ENCODE results near the gene TXNIP.
A peak's percentile ranks its signal among the peaks of the same experiment; 100 is the strongest.

Gene TXNIP

GRCh38 chr1:145992958-145993617, 3.3 kb downstream of the TXNIP start:
- DNase-seq (ENCODE audit: low read depth) = no peak
- Histone ChIP-seq H3K9me3 (ENCODE audit: control insufficient read depth, low read length) (no peaks in the 10 kb centered on the region), H3K4me3 (ENCODE audit: low read length) (peak overlapping the region; percentile 89), H3K27me3 (replicated peaks; ENCODE audit: control insufficient read depth, insufficient read depth, low read length) (no peaks in the 10 kb centered on the region), H3K9ac (ENCODE audit: low read length) (peak overlapping the region; percentile 95), H3K4me1 (ENCODE audit: control insufficient read depth, insufficient read depth, low read length) (peaks cover 44% of the 10 kb centered on the region), H3K36me3 (ENCODE audit: control insufficient read depth, insufficient read depth, low read length, severe bottlenecking) (peaks cover 35% of the 10 kb centered on the region)

- Histone ChIP-seq H3K4me1 (ENCODE audit: control insufficient read depth, insufficient read depth, low read length) (peaks cover 38% of the 10 kb centered on the region), H3K36me3 (ENCODE audit: control insufficient read depth, insufficient read depth, low read length, severe bottlenecking) (peaks cover 35% of the 10 kb centered on the region), H3K27me3 (replicated peaks; ENCODE audit: control insufficient read depth, insufficient read depth, low read length) (no peaks in the 10 kb centered on the region), H3K9ac (ENCODE audit: low read length) (peak overlapping the region; percentile 95), H3K4me3 (ENCODE audit: low read length) (peak overlapping the region; percentile 89), H3K9me3 (ENCODE audit: control insufficient read depth, low read length) (no peaks in the 10 kb centered on the region)
- DNase-seq (ENCODE audit: low read depth) = no peak
Measured at GRCh38 chr1:145992502-145992936, 3.9 kb downstream of the TXNIP start.

- Histone ChIP-seq H3K4me3 (ENCODE audit: low read length) (peak overlapping the region; percentile 89), H3K4me1 (ENCODE audit: control insufficient read depth, insufficient read depth, low read length) (peaks cover 33% of the 10 kb centered on the region), H3K36me3 (ENCODE audit: control insufficient read depth, insufficient read depth, low read length, severe bottlenecking) (peaks cover 35% of the 10 kb centered on the region), H3K9ac (ENCODE audit: low read length) (peak overlapping the region; percentile 95), H3K9me3 (ENCODE audit: control insufficient read depth, low read length) (no peaks in the 10 kb centered on the region), H3K27me3 (replicated peaks; ENCODE audit: control insufficient read depth, insufficient read depth, low read length) (no peaks in the 10 kb centered on the region)
- DNase-seq (ENCODE audit: low read depth) = peak; percentile 56
Measured at GRCh38 chr1:145991735-145992412, 4.5 kb downstream of the TXNIP start.

- H3K9ac ChIP-seq (ENCODE audit: low read length) = peak overlapping the region; percentile 50
- no peak for DNase-seq (ENCODE audit: low read depth)
- H3K4me1 ChIP-seq (ENCODE audit: control insufficient read depth, insufficient read depth, low read length) = peaks cover 42% of the 10 kb centered on the region
- no peaks in the 10 kb centered on the region for H3K9me3 ChIP-seq (ENCODE audit: control insufficient read depth, low read length)
- H3K4me3 ChIP-seq (ENCODE audit: low read length) = no peak overlapping the region
- peaks cover 35% of the 10 kb centered on the region for H3K36me3 ChIP-seq (ENCODE audit: control insufficient read depth, insufficient read depth, low read length, severe bottlenecking)
- H3K27me3 ChIP-seq (replicated peaks; ENCODE audit: control insufficient read depth, insufficient read depth, low read length) = no peaks in the 10 kb centered on the region
Measured at GRCh38 chr1:145990249-145990855, 6.0 kb downstream of the TXNIP start.

GRCh38 chr1:145988773-145989172, 7.6 kb downstream of the TXNIP start:
- Histone ChIP-seq H3K4me1 (ENCODE audit: control insufficient read depth, insufficient read depth, low read length) (peaks cover 55% of the 10 kb centered on the region), H3K36me3 (ENCODE audit: control insufficient read depth, insufficient read depth, low read length, severe bottlenecking) (peaks cover 20% of the 10 kb centered on the region), H3K4me3 (ENCODE audit: low read length) (no peak overlapping the region), H3K9me3 (ENCODE audit: control insufficient read depth, low read length) (no peaks in the 10 kb centered on the region), H3K9ac (ENCODE audit: low read length) (no peak overlapping the region), H3K27me3 (replicated peaks; ENCODE audit: control insufficient read depth, insufficient read depth, low read length) (no peaks in the 10 kb centered on the region)
- DNase-seq (ENCODE audit: low read depth) = no peak

- Histone ChIP-seq H3K4me3 (ENCODE audit: low read length) (no peak overlapping the region), H3K9ac (ENCODE audit: low read length) (no peak overlapping the region)
Measured at GRCh38 chr1:145987926-145988325, 8.5 kb downstream of the TXNIP start.

GRCh38 chr1:145986551-145986950, 9.8 kb downstream of the TXNIP start:
- no peak overlapping the region for H3K9ac ChIP-seq (ENCODE audit: low read length)
- H3K27me3 ChIP-seq (replicated peaks; ENCODE audit: control insufficient read depth, insufficient read depth, low read length) = no peaks in the 10 kb centered on the region
- H3K9me3 ChIP-seq (ENCODE audit: control insufficient read depth, low read length) = no peaks in the 10 kb centered on the region
- no peak overlapping the region for H3K4me3 ChIP-seq (ENCODE audit: low read length)
- H3K36me3 ChIP-seq (ENCODE audit: control insufficient read depth, insufficient read depth, low read length, severe bottlenecking) = no peaks in the 10 kb centered on the region
- peaks cover 53% of the 10 kb centered on the region for H3K4me1 ChIP-seq (ENCODE audit: control insufficient read depth, insufficient read depth, low read length)
- no peak for DNase-seq (ENCODE audit: low read depth)

More at GRCh38 chr1:145987926-145988325, 8.5 kb downstream of the TXNIP start:
- peaks cover 55% of the 10 kb centered on the region for H3K4me1 ChIP-seq (ENCODE audit: control insufficient read depth, insufficient read depth, low read length)
- H3K9me3 ChIP-seq (ENCODE audit: control insufficient read depth, low read length) = no peaks in the 10 kb centered on the region
- H3K27me3 ChIP-seq (replicated peaks; ENCODE audit: control insufficient read depth, insufficient read depth, low read length) = no peaks in the 10 kb centered on the region
- H3K36me3 ChIP-seq (ENCODE audit: control insufficient read depth, insufficient read depth, low read length, severe bottlenecking) = peaks cover 11% of the 10 kb centered on the region
- no peak for DNase-seq (ENCODE audit: low read depth)

- no peaks in the 10 kb centered on the region for H3K36me3 ChIP-seq (ENCODE audit: control insufficient read depth, insufficient read depth, low read length, severe bottlenecking)
- H3K9ac ChIP-seq (ENCODE audit: low read length) = peak overlapping the region; percentile 51
- no peaks in the 10 kb centered on the region for H3K9me3 ChIP-seq (ENCODE audit: control insufficient read depth, low read length)
- peaks cover 52% of the 10 kb centered on the region for H3K4me1 ChIP-seq (ENCODE audit: control insufficient read depth, insufficient read depth, low read length)
- peak; percentile 67 for DNase-seq (ENCODE audit: low read depth)
- no peaks in the 10 kb centered on the region for H3K27me3 ChIP-seq (replicated peaks; ENCODE audit: control insufficient read depth, insufficient read depth, low read length)
- H3K4me3 ChIP-seq (ENCODE audit: low read length) = peak overlapping the region; percentile 26
Measured at GRCh38 chr1:145985502-145986439, 10.6 kb downstream of the TXNIP start.

GRCh38 chr1:145985129-145985501, 11.3 kb downstream of the TXNIP start:
- Histone ChIP-seq H3K4me3 (ENCODE audit: low read length) (peak overlapping the region; percentile 26), H3K4me1 (ENCODE audit: control insufficient read depth, insufficient read depth, low read length) (peaks cover 52% of the 10 kb centered on the region), H3K9ac (ENCODE audit: low read length) (peak overlapping the region; percentile 51), H3K27me3 (replicated peaks; ENCODE audit: control insufficient read depth, insufficient read depth, low read length) (no peaks in the 10 kb centered on the region), H3K36me3 (ENCODE audit: control insufficient read depth, insufficient read depth, low read length, severe bottlenecking) (no peaks in the 10 kb centered on the region), H3K9me3 (ENCODE audit: control insufficient read depth, low read length) (no peaks in the 10 kb centered on the region)
- DNase-seq (ENCODE audit: low read depth) = no peak

- H3K9me3 ChIP-seq (ENCODE audit: control insufficient read depth, low read length) = no peaks in the 10 kb centered on the region
- H3K36me3 ChIP-seq (ENCODE audit: control insufficient read depth, insufficient read depth, low read length, severe bottlenecking) = no peaks in the 10 kb centered on the region
- no peaks in the 10 kb centered on the region for H3K27me3 ChIP-seq (replicated peaks; ENCODE audit: control insufficient read depth, insufficient read depth, low read length)
- no peak for DNase-seq (ENCODE audit: low read depth)
- H3K4me3 ChIP-seq (ENCODE audit: low read length) = no peak overlapping the region
- peak overlapping the region; percentile 51 for H3K9ac ChIP-seq (ENCODE audit: low read length)
- H3K4me1 ChIP-seq (ENCODE audit: control insufficient read depth, insufficient read depth, low read length) = peaks cover 59% of the 10 kb centered on the region
Measured at GRCh38 chr1:145983960-145984830, 12.2 kb downstream of the TXNIP start.

All from adipocyte (in vitro differentiated cells).